GM12801 (cell line): Measurements from ENCODE around the gene IL21R.

ENCODE experiments used
- TF ChIP-seq, protein P1 (sequence below): IDR thresholded peaks from one replicate; pipeline ENCODE4 v1.5.1; 2011; ENCODE audit warnings: control low read depth; ENCODE audit not compliant: insufficient read length; ENCODE audit errors: extremely low read depth

The IL21R gene

DNA sequence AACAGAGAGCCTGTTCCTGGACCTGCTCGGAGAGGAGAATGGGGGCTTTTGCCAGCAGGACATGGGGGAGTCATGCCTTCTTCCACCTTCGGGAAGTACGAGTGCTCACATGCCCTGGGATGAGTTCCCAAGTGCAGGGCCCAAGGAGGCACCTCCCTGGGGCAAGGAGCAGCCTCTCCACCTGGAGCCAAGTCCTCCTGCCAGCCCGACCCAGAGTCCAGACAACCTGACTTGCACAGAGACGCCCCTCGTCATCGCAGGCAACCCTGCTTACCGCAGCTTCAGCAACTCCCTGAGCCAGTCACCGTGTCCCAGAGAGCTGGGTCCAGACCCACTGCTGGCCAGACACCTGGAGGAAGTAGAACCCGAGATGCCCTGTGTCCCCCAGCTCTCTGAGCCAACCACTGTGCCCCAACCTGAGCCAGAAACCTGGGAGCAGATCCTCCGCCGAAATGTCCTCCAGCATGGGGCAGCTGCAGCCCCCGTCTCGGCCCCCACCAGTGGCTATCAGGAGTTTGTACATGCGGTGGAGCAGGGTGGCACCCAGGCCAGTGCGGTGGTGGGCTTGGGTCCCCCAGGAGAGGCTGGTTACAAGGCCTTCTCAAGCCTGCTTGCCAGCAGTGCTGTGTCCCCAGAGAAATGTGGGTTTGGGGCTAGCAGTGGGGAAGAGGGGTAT, 39.3 kb upstream of the IL21R start:
- TF ChIP-seq, protein P1, sequence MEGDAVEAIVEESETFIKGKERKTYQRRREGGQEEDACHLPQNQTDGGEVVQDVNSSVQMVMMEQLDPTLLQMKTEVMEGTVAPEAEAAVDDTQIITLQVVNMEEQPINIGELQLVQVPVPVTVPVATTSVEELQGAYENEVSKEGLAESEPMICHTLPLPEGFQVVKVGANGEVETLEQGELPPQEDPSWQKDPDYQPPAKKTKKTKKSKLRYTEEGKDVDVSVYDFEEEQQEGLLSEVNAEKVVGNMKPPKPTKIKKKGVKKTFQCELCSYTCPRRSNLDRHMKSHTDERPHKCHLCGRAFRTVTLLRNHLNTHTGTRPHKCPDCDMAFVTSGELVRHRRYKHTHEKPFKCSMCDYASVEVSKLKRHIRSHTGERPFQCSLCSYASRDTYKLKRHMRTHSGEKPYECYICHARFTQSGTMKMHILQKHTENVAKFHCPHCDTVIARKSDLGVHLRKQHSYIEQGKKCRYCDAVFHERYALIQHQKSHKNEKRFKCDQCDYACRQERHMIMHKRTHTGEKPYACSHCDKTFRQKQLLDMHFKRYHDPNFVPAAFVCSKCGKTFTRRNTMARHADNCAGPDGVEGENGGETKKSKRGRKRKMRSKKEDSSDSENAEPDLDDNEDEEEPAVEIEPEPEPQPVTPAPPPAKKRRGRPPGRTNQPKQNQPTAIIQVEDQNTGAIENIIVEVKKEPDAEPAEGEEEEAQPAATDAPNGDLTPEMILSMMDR: no peak

DNA sequence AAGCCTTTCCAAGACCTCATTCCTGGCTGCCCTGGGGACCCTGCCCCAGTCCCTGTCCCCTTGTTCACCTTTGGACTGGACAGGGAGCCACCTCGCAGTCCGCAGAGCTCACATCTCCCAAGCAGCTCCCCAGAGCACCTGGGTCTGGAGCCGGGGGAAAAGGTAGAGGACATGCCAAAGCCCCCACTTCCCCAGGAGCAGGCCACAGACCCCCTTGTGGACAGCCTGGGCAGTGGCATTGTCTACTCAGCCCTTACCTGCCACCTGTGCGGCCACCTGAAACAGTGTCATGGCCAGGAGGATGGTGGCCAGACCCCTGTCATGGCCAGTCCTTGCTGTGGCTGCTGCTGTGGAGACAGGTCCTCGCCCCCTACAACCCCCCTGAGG, 38.7 kb upstream of the IL21R start:
- TF ChIP-seq, protein P1: no peak

DNA sequence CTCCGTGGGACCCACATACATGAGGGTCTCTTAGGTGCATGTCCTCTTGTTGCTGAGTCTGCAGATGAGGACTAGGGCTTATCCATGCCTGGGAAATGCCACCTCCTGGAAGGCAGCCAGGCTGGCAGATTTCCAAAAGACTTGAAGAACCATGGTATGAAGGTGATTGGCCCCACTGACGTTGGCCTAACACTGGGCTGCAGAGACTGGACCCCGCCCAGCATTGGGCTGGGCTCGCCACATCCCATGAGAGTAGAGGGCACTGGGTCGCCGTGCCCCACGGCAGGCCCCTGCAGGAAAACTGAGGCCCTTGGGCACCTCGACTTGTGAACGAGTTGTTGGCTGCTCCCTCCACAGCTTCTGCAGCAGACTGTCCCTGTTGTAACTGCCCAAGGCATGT, 38.2 kb upstream of the IL21R start:
- TF ChIP-seq, protein P1: no peak

DNA sequence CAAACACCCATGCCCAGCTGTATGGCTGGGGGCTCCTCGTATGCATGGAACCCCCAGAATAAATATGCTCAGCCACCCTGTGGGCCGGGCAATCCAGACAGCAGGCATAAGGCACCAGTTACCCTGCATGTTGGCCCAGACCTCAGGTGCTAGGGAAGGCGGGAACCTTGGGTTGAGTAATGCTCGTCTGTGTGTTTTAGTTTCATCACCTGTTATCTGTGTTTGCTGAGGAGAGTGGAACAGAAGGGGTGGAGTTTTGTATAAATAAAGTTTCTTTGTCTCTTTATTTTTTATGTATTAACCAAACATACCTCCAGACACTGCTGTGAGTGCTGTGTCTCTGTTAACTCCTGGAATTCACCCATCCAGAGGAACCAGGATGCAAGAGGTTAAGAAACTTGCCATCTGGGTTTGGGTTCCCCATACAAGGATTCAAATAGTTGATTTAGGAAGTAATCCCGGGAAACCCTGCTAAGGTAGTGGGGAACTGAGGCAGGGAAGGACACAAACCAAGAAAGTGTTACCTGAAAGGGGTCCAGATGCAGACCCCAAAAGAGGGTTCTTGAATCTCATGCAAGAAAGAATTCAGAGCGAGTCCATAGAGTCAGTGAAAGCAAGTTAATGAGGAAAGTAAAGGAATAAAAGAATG, 37.4 kb upstream of the IL21R start:
- TF ChIP-seq, protein P1: no peak

DNA sequence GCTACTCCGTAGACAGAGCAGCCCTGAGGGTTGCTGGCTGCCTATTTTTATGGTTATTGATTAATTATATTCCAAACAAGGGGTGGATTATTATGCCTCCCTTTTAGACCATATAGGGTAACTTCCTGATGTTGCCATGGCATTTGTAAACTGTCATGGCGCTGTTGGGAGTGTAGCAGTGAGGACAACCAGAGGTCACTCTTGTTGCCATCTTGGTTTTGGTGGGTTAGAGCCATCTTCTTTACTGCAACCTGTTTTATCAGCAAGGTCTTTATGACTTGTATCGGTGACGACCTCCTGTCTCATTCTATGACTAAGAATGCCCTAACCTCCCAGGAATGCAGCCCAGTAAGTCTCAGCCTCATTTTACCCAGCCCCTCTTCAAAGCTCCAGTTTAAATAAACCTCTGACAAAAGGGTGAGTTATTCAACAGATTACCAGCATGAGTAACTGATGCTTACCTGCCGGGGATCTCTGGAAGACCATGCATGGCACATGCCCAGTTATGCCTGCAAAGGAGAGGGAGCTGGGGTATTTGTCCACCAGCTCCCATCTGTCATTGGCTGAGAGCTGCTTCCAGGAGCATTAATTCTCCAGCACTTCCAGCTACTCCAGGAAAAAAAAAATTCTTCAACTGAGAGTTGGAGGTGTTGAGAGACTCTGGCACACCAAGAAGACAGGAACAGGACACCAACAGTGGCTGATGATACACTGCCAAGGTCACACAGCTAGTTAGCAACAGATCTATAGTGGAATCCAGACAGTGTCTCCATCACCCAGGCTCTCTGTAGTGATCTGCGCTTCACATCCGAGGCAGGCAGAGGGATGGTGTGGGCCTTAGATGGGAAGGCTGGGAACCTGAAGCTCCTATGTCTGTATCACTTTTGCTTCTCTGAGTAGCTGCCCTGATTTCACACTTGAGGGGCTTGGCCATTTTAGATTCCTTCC, 36.6 kb upstream of the IL21R start:
- TF ChIP-seq, protein P1: no peak

DNA sequence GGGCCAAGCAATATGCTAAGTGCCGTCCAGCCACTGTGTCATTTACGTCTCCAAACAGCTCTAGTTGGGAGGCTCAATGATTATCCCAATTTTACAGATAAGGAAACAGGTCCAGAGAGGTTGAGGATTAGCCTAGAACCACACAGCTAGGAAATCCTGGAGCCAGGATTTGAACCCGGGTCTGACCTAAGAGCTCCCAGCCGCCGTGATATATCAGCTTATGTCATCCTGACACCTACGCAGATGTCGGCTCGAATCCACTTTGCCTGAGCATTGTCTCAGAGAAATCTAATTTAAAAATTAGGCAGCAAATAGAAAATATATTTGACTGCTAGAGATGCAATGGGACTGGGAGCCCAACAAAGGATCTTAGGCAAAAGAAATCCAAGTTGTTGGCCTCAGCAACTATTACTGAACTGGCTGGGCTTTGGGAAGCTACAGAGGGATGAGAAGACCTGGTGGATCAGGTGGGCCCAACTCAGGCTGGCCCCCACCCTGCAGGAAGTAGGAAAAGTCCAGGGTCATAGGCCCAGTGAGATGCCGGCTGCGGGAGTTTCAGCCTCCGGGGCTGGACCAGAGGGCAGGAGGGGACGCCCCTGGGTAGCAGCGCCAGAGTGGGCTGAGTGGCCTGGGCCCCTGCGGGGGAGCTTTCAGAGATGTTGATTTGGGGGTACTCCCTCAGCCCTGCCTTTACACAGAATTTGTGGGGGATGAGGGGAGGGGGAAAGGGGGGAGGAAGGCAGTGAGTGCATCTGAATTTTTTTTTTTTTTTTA, 35.1 kb upstream of the IL21R start:
- TF ChIP-seq, protein P1: no peak
